Ishikawa (cell line): ENCODE data around the gene FBXL19.

ENCODE experiments used
- CEBPB ChIP-seq: IDR thresholded peaks from 2 replicates; pipeline ENCODE4 v1.6.1; 2012
- CREB1 ChIP-seq: IDR thresholded peaks from 2 replicates; pipeline ENCODE4 v1.6.1; 2012; ENCODE audit warnings: low read depth
- EGR1 ChIP-seq: IDR thresholded peaks from 2 replicates; pipeline ENCODE4 v1.6.1; 2012
- EP300 ChIP-seq: IDR thresholded peaks from 2 replicates; pipeline ENCODE4 v1.6.1; 2012; ENCODE audit warnings: borderline replicate concordance
- FOXM1 ChIP-seq: IDR thresholded peaks from 2 replicates; pipeline ENCODE4 v1.6.1; 2012; ENCODE audit warnings: low read depth, borderline replicate concordance
- NFIC ChIP-seq: IDR thresholded peaks from 2 replicates; pipeline ENCODE4 v1.6.1; 2012
- RAD21 ChIP-seq: IDR thresholded peaks from 2 replicates; pipeline ENCODE4 v1.6.1; 2012; ENCODE audit warnings: low read depth
- TAF1 ChIP-seq: IDR thresholded peaks from 2 replicates; pipeline ENCODE4 v1.6.1; 2012; ENCODE audit warnings: low read depth, mild to moderate bottlenecking
- TCF12 ChIP-seq: IDR thresholded peaks from 2 replicates; pipeline ENCODE4 v1.6.1; 2012; ENCODE audit warnings: low read depth
- TEAD4 ChIP-seq: IDR thresholded peaks from 2 replicates; pipeline ENCODE4 v1.6.1; 2012
- YY1 ChIP-seq: IDR thresholded peaks from 2 replicates; pipeline ENCODE4 v1.6.1; 2012; ENCODE audit warnings: low read depth
- ZBTB7A ChIP-seq: IDR thresholded peaks from 2 replicates; pipeline ENCODE4 v1.6.1; 2012; ENCODE audit warnings: low read depth
- TF ChIP-seq, protein P1 (sequence below): IDR thresholded peaks from 2 replicates; pipeline ENCODE4 v1.6.1; 2012
- TF ChIP-seq, protein P2 (sequence below): IDR thresholded peaks from 2 replicates; pipeline ENCODE4 v1.6.1; 2012
- TF ChIP-seq, protein P3 (sequence below): IDR thresholded peaks from 2 replicates; pipeline ENCODE4 v1.6.1; 2012; ENCODE audit warnings: low read depth, mild to moderate bottlenecking

FBXL19 gene

DNA sequence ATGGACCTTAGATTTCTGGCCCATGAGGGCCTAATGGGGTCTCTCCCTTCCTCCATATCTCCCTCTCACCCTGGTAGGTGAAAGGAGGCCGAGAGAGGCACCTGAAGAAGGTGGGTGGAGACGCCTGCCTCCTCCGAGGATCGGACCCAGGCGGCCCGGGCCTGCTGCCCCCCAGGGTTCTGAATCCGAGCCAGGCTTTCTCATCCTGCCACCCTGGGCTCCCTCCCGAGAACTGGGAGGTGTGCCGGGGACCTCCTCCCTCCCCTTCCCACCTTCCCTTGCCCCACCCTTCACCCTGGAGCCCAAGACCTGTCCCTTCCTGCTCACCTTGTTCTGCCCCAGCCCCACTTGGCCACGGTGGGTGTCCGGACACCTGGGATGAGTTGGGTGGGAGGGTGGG, 5.0 kb downstream of the FBXL19 start:
- TF ChIP-seq, protein P1, sequence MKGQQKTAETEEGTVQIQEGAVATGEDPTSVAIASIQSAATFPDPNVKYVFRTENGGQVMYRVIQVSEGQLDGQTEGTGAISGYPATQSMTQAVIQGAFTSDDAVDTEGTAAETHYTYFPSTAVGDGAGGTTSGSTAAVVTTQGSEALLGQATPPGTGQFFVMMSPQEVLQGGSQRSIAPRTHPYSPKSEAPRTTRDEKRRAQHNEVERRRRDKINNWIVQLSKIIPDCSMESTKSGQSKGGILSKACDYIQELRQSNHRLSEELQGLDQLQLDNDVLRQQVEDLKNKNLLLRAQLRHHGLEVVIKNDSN, result no peak
- TF ChIP-seq, protein P2, sequence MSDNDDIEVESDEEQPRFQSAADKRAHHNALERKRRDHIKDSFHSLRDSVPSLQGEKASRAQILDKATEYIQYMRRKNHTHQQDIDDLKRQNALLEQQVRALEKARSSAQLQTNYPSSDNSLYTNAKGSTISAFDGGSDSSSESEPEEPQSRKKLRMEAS, result no peak
- TF ChIP-seq TCF12, result 0 out of 2 replicates have a peak, but pooled peaks have one; percentile 15
- no peak for TF ChIP-seq TAF1
- no peak for TF ChIP-seq CREB1

DNA sequence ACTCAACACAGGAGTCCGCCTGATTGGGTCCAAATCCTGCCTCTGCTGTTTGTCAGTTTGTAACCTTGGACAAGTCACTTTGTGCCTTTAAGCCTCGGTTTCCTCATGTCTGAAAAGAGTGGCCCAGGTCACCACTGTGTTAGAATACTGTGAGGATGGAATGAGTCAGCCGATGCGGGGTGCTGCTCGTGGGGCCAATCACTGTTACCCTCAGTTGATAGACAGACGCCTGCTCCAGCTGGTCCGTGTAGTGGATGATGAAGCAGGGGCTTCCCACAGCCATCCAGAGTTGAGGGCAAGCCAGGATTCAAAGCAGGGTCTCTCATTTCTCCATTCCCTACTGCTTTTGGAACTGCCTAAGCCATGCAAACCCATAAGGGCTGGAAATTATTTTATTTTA, 5.8 kb downstream of the FBXL19 start:
- TF ChIP-seq TAF1 (no peak), CREB1 (no peak), YY1 (no peak), EP300 (no peak), CEBPB (no peak), TEAD4 (no peak), ZBTB7A (no peak), RAD21 (no peak), EGR1 (no peak), NFIC (no peak), FOXM1 (no peak), TCF12 (no peak)
- TF ChIP-seq, protein P3, sequence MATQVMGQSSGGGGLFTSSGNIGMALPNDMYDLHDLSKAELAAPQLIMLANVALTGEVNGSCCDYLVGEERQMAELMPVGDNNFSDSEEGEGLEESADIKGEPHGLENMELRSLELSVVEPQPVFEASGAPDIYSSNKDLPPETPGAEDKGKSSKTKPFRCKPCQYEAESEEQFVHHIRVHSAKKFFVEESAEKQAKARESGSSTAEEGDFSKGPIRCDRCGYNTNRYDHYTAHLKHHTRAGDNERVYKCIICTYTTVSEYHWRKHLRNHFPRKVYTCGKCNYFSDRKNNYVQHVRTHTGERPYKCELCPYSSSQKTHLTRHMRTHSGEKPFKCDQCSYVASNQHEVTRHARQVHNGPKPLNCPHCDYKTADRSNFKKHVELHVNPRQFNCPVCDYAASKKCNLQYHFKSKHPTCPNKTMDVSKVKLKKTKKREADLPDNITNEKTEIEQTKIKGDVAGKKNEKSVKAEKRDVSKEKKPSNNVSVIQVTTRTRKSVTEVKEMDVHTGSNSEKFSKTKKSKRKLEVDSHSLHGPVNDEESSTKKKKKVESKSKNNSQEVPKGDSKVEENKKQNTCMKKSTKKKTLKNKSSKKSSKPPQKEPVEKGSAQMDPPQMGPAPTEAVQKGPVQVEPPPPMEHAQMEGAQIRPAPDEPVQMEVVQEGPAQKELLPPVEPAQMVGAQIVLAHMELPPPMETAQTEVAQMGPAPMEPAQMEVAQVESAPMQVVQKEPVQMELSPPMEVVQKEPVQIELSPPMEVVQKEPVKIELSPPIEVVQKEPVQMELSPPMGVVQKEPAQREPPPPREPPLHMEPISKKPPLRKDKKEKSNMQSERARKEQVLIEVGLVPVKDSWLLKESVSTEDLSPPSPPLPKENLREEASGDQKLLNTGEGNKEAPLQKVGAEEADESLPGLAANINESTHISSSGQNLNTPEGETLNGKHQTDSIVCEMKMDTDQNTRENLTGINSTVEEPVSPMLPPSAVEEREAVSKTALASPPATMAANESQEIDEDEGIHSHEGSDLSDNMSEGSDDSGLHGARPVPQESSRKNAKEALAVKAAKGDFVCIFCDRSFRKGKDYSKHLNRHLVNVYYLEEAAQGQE, result no peak
- TF ChIP-seq, protein P2, result no peak
- TF ChIP-seq, protein P1, result no peak

DNA sequence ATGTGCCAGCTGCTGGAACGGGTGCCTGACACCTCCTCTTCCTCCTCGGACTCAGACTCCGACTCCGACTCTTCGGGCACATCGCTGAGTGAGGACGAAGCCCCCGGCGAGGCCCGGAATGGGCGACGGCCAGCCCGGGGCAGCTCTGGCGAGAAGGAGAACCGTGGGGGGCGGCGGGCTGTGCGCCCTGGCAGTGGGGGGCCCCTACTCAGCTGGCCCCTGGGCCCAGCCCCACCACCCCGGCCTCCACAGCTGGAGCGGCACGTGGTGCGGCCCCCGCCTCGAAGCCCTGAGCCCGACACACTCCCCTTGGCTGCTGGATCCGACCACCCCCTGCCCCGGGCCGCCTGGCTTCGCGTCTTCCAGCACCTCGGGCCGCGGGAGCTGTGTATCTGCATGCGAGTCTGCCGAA, 6.8 kb downstream of the FBXL19 start:
- no peak for TF ChIP-seq YY1
- TF ChIP-seq NFIC, result no peak
- TF ChIP-seq, protein P1, result no peak
- TF ChIP-seq ZBTB7A, result no peak
- TF ChIP-seq TAF1, result no peak
- no peak for TF ChIP-seq CEBPB
- TF ChIP-seq EP300, result no peak
- no peak for TF ChIP-seq RAD21
- TF ChIP-seq EGR1, result no peak
- no peak for TF ChIP-seq FOXM1
- TF ChIP-seq CREB1, result no peak
- no peak for TF ChIP-seq TEAD4
- no peak for TF ChIP-seq TCF12
- TF ChIP-seq, protein P2, result no peak
- TF ChIP-seq, protein P3, result no peak

DNA sequence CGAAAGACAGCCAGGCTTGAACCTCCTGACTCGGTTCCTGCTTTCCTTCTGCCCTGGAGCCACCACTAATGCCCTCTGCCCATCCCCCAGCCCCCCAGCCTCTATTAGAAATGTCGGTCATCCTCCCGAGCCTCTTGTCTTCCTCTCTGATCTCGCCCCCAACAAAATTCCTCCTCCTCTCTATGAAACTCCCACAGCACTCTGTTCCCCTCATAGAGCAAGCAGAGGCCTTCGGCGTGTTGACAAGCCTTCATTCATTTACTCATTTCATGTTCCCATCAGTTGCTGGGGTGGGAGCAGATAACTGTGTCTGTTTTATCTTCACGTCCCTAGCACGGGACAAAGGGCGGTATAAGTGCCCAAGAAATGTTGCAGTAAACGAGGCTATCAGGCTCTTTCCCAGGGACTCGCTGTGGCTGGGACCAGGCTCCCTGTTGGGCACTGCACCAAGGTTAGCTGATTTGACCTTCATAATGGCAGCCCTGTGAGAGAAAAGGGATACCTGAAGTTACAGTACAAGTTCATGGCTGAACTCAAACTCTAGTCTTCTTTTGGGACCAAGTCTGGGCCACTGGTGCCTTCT, 7.8 kb downstream of the FBXL19 start:
- TF ChIP-seq, protein P1, result no peak
- TF ChIP-seq, protein P3, result no peak
- TF ChIP-seq YY1, result no peak
- TF ChIP-seq, protein P2, result no peak
- TF ChIP-seq FOXM1, result no peak
- no peak for TF ChIP-seq EP300
- no peak for TF ChIP-seq TAF1
